Ovary (tissue), 9 donors: ENCODE data around the gene SMLR1. TPM values are rescaled to one million over a fixed set of nuclear protein-coding genes. Genes with fewer than 3 reads are reported as not detected.
A peak's percentile ranks its signal among the peaks of the same experiment; 100 is the strongest.

Source experiments
- DNase-seq, 5 donors: peaks; one replicate each; pipeline ENCODE4 v3.0.0-alpha.2; 2019 to 2020
- H3K27ac ChIP-seq, 2 donors: fragments of 200-600 bp; one replicate each; pipeline versions ENCODE4 v1.5.1 to v1.8.0; 2019 to 2022
- H3K27me3 ChIP-seq: fragments of 200-600 bp; one replicate; pipeline ENCODE4 v1.8.0; 2022
- H3K36me3 ChIP-seq: fragments of 200-600 bp; sonication (generic); one replicate; pipeline ENCODE4 v1.5.1; 2019
- H3K4me1 ChIP-seq: one replicate; pipeline ENCODE4 v1.8.1; 2013; ENCODE audit warnings: mild to moderate bottlenecking, moderate library complexity; ENCODE audit not compliant: insufficient read depth
- H3K4me3 ChIP-seq: fragments of 200-600 bp; sonication (generic); one replicate; pipeline ENCODE4 v1.5.1; 2017
- H3K9me3 ChIP-seq, 2 donors: fragments of 200-600 bp in 1 of 2; sonication (generic) in 1 of 2; one replicate each; pipeline versions ENCODE4 v1.5.1 to v1.8.1; 2013 to 2019; ENCODE audit warnings: mild to moderate bottlenecking in 1 of 2, moderate library complexity in 1 of 2
- EP300 ChIP-seq: sonication (generic); formaldehyde crosslinking; IDR thresholded peaks from one replicate; pipeline ENCODE4 v1.6.1; 2017; ENCODE audit warnings: antibody characterized with exemption
- POLR2A ChIP-seq: fragments of 450-650 bp; IDR thresholded peaks from one replicate; pipeline ENCODE4 v1.6.1; 2017; ENCODE audit warnings: antibody characterized with exemption, mild to moderate bottlenecking, moderate library complexity
- WGBS, 3 donors: extraction: QIAGEN DNeasy Blood & Tissue Kit in 1 of 3; methylation state at CpG; one replicate each; pipeline versions ENCODE4 v1.1.5 to v1.1.7; 2013 to 2017; 5-methylcytosine and 5-hydroxymethylcytosine counted together
- intact Hi-C, 4 donors: fragments of 100-400 bp; cut with DNase I; formaldehyde crosslinking; loops; one replicate each; pipeline versions ENCODE4 v1.11.0 to v1.15.1; 2022 to 2023
- polyA plus RNA-seq, 2 donors: library from polyadenylated mRNA; stranded (reverse); fragments of 200-250 nt in 1 of 2; fragments of 350-450 nt in 1 of 2; fragmentation: Illumina TruSeq in 1 of 2; extraction: RNeasy Lipid Tissue Mini Kit (QIAGEN cat#74804) in 1 of 2; gene quantifications; one replicate each; pipeline ENCODE4 v1.2.3, GENCODE V29; 2013 to 2014
- total RNA-seq, 7 donors: library from RNA; depleted of rRNA in 2 of 7; stranded (reverse); fragments of >200 nt in 2 of 7; fragmentation: NEBNext Ultra II Directional in 3 of 7; extraction: Animal tissue kit (Norgen Biotek cat#: 25700) in 3 of 7; gene quantifications; one replicate each; pipeline versions ENCODE4 v1.1.0 to v1.2.4, GENCODE V29; 2016 to 2023
- TF ChIP-seq, protein P1 (sequence below), 3 donors: fragments of 450-650 bp in 2 of 3; fragments of 200-600 bp in 1 of 3; IDR thresholded peaks; one replicate each; pipeline versions ENCODE4 v1.5.1 to v1.8.0; 2016 to 2022; ENCODE audit warnings: antibody characterized with exemption in 3 of 3, mild to moderate bottlenecking in 1 of 3
- donor health status: DM: no; HTN: no; CAD: no; lungs with moderate emphysema.
- donor health status: DM: no; HTN: no; CAD: no.
- donor health status: Bipolar disorder and iron deficiency.
- donor health status: DM: yes; HTN: yes; CAD: no.
- donor health status: DM: no; HTN: no; CAD: no.
- donor health status: DM: yes; HTN: yes; CAD: no.

The SMLR1 gene
- total and polyA plus RNA-seq, 9 donors = 0.08 to 0.40 (median 0.16) TPM; not detected in 5

DNA sequence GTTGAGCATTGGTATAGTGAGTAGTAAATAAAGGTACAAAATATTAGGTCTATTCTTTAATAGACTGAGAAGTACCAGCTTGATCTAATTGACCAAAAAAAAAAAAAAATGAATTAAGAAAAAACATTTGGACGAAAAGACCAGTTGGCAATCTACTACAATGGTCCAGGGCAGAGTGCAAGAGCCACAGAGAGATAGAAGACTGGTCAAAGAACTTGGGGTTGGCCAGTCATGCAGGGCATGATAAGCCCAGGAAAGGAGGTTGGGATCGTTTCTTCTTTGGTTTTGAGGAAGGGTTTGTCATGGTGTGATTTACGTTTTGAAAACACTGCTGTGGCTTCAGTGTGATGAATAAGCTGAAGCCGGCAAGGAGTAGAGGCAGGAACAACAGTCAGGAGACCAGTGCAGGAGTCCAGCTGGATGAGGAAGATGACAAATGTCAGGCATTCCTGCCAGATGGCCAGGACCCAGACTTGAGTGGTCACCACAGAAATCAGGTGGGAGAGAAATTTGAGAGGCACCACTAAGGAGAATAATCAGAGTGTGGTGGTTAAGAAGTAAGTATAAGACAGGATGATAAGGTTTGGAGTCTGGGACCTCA is 14.0 kb downstream of the SMLR1 start:
- DNase-seq = no peak
- Histone ChIP-seq H3K4me3 (no peak overlapping the region), H3K36me3 (no peaks in the 10 kb centered on the region), H3K9me3 (no peaks in the 10 kb centered on the region), H3K27me3 (no peaks in the 10 kb centered on the region), H3K4me1 (peaks cover 6% of the 10 kb centered on the region), H3K27ac (no peak overlapping the region)
- TF ChIP-seq EP300 (no peak), POLR2A (no peak)
- TF ChIP-seq, protein P1, sequence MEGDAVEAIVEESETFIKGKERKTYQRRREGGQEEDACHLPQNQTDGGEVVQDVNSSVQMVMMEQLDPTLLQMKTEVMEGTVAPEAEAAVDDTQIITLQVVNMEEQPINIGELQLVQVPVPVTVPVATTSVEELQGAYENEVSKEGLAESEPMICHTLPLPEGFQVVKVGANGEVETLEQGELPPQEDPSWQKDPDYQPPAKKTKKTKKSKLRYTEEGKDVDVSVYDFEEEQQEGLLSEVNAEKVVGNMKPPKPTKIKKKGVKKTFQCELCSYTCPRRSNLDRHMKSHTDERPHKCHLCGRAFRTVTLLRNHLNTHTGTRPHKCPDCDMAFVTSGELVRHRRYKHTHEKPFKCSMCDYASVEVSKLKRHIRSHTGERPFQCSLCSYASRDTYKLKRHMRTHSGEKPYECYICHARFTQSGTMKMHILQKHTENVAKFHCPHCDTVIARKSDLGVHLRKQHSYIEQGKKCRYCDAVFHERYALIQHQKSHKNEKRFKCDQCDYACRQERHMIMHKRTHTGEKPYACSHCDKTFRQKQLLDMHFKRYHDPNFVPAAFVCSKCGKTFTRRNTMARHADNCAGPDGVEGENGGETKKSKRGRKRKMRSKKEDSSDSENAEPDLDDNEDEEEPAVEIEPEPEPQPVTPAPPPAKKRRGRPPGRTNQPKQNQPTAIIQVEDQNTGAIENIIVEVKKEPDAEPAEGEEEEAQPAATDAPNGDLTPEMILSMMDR (IDR thresholded peaks at IDR 0.05) = no peak
- intact Hi-C loops = loop anchor here in 2 of 4 donors (10.0 kb wide), 2 partner anchors 476 to 516 kb away; partner anchors contain the start of gene TMEM200A (in 1 of the 2)
- 56 to 74% (median 65%) methylated on average over 4 of the region's 4 CpGs for WGBS, 3 donors

DNA sequence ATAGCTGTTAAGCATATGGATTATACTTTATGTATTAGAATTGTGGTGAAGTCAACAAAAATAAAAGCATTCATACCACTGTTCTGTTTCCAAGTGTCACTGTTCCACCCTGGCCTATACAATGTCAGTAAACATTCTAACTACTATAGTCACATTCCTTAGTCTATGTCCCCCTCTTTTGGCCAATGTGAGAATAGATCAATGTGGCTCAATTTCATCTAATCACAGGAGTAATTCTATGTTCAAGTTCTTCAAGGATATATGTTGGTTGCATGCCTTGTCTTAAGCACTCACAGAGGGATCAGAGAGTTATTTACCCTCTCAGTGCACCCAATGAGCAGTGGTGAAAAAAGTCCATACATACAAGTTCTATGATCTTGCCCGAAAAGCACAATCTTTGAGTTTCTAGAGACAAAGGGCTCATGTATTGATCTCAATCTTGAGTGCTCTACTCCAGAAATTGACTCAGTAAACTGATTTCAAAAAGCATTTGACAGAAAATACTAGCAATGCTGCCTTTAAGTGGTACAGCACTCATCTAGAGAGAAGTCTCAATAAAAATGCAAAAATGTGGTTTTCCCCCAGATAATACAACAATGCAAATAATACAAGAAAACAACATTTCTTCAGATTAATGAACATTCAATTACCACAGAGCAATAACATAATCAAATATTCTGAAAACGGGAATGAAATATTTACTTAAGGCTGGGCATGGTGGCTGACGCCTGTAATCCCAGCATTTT is 16.5 kb downstream of the SMLR1 start:
- no peak for TF ChIP-seq POLR2A
- TF ChIP-seq, protein P1 (IDR thresholded peaks at IDR 0.05) = peak in 2 of 3 donors; percentile 45 to 67
- no peak for TF ChIP-seq EP300
- DNase-seq = no peak
- intact Hi-C loops = loop anchor here in 2 of 4 donors (10.0 kb wide), 2 partner anchors 479 to 519 kb away; partner anchors contain the start of gene TMEM200A (in 1 of the 2)

DNA sequence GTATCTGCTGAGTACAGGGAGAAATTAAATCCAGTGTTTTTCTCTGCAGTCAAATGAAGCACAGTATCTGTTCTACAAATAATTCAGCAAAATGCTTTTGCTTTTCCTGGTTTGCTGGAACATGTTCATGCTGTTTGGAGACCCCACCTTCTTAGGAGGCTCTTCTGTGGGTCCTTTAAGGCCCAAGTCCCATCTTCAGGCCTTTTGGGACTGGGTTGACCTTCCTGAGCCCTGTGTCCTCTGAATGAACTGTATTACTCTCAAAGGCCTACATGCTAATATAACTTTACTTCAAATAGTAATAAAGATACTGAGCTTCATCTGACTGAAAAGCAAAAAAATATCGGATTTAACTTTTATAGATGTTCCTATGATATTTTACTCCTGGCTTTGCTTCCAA is 19.3 kb downstream of the SMLR1 start:
- DNase-seq = no peak
- intact Hi-C loops = loop anchor here in 2 of 4 donors (10.0 kb wide), 2 partner anchors 482 to 522 kb away; partner anchors contain the start of gene TMEM200A (in 1 of the 2)
- Histone ChIP-seq H3K36me3 (no peaks in the 10 kb centered on the region), H3K27ac (no peak overlapping the region), H3K27me3 (no peaks in the 10 kb centered on the region), H3K4me3 (no peak overlapping the region), H3K9me3 (no peaks in the 10 kb centered on the region), H3K4me1 (peaks cover 3% of the 10 kb centered on the region)
- TF ChIP-seq POLR2A (no peak), EP300 (no peak)
- TF ChIP-seq, protein P1 (IDR thresholded peaks at IDR 0.05) = no peak
- 64 to 75% (median 67%) methylated on average over 1 of the region's 1 CpG for WGBS, 3 donors

More for the DNA sequence above, 16.5 kb downstream of the SMLR1 start:
- no peak overlapping the region for H3K4me3 ChIP-seq
- H3K4me1 ChIP-seq = peaks cover 7% of the 10 kb centered on the region
- no peaks in the 10 kb centered on the region for H3K9me3 ChIP-seq
- no peaks in the 10 kb centered on the region for H3K27me3 ChIP-seq
- no peak overlapping the region for H3K27ac ChIP-seq
- H3K36me3 ChIP-seq = no peaks in the 10 kb centered on the region
- WGBS, 3 donors = 62 to 69% (median 63%) methylated on average over 3 of the region's 3 CpGs

DNA sequence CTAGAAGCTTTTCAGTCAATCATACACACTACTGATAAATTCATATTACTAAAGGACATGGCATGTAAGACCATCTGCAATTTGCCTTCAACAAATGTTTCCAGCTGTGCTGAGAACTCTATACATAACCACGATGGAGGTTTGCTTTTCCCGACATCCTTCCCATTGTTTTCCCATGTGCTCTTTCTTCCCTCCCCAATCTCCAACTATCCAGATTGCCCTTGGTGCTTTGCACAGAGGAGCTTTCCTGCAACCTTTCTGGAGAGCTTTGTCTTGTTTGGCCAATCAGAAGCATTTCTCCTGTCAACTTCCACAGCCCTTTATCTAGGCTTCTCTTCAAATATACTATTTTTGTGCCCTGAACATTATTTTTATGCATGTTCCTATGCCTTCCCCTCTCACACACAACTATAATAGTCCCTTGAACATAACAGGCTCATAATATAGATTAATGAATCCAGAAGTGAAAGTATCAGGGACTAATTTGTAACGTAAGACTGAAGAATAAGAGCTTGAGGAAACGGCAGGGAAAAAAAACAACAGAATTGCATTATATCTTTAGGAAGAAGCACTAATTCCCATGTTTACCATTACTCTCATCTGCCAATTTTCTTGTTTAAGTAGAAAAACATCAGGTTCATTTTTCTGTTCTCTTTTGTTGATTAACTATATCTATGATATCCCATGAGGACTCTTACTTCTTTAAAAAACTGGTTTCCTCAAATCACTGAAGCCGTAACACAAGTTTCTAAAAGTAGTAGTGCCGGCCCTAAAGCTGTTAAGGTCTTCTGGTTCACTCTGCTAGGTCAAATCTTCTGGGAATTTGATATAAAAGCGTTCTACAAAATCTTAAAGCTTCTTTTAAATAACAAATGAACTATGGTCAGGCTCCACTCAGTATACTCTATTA is 20.1 kb downstream of the SMLR1 start:
- no peak overlapping the region for H3K4me3 ChIP-seq
- peak overlapping the region in 1 of 2 donors; percentile 2 for H3K27ac ChIP-seq
- no peak for DNase-seq
- TF ChIP-seq EP300 = no peak
- TF ChIP-seq POLR2A = no peak
- TF ChIP-seq, protein P1 (IDR thresholded peaks at IDR 0.05) = no peak
- no peaks in the 10 kb centered on the region for H3K9me3 ChIP-seq
- no peaks in the 10 kb centered on the region for H3K36me3 ChIP-seq
- no peaks in the 10 kb centered on the region for H3K27me3 ChIP-seq
- intact Hi-C loops = loop anchor here in 2 of 4 donors (10.0 kb wide), 2 partner anchors 482 to 522 kb away; partner anchors contain the start of gene TMEM200A (in 1 of the 2)
- peaks cover 3% of the 10 kb centered on the region for H3K4me1 ChIP-seq
- 29 to 50% (median 40%) methylated on average over 7 of the region's 7 CpGs for WGBS, 3 donors
